GM21737 (cell line): Measurements from ENCODE around the gene AUTS2.
"Not testable (repeated sequence)": the region's sequence is repeated elsewhere in the genome, so short reads cannot be mapped to it uniquely, and the experiment has no call there.

Source experiments
- ATAC-seq: cut with Tn5 transposase; IDR thresholded peaks from one replicate; pipeline ENCODE4 v1.9.1; 2021; ENCODE audit warnings: mild to moderate bottlenecking, moderate library complexity; ENCODE audit not compliant: unreplicated experiment

AUTS2 gene

DNA sequence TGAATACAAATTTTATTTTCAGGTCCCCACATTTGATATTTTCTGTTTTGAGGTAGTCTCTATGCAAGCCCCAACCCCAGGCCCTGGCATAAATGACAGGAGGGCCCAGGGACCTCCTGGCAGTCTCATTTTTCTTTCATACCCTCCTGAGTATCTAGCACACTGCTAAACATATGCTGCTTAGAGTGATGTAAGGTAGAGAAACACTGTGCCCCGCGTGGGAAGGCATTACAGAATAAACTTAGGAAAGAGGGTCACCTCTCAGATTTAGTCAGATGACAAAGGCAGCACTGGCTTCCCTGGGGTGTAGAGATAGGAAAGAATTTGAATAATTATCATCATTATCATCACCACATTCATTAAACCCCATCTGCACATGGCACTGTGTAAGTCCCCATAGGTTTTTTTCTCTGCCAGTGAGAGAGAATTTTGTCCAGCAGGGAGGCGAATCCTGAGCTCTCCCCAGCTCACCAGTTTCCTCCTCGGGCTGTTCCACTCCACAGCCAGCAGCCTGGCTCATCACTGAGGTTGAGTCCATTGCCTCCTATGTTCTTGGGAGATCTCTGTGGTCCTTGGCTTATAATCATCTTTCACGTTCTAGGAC is 1026.3 kb downstream of the AUTS2 start:
- no peak for ATAC-seq

DNA sequence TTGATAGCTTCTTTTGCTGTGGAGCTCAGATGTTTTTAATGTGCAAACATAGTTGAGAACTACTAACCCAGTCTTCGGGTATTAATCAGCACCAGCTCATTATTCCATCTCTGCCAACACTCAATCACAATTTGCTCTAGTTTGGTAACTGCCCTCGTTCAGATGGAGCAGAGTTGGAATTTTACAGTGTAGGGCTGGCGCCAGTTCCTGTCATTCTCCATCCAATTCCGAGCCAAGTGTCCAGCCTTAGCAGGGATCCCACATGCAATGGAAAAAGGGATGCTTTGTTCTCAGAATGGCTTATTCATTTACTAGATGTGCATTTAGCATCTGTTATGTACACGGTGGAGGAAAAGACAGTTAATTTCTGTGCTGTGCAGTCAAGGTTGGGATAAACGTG is 1029.2 kb downstream of the AUTS2 start:
- ATAC-seq = no peak

DNA sequence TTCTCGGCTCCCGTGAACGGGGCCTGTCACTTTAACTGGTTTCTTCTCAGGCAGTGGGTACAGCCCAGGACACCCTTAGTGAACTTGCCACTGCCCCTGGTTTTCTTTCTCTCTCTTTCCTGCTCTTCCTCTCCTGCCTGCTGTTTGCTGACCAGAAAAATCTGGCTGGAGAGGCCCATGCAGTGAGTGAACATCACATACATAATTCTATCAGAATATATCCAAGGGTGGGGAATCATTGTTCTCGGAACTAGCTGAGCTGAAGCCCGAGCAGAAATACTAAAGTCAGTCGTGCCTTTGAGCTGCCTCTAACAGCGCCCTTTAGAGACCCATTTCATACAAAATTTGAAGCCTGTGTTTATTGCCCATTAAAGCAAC is 1032.2 kb downstream of the AUTS2 start:
- no peak for ATAC-seq

DNA sequence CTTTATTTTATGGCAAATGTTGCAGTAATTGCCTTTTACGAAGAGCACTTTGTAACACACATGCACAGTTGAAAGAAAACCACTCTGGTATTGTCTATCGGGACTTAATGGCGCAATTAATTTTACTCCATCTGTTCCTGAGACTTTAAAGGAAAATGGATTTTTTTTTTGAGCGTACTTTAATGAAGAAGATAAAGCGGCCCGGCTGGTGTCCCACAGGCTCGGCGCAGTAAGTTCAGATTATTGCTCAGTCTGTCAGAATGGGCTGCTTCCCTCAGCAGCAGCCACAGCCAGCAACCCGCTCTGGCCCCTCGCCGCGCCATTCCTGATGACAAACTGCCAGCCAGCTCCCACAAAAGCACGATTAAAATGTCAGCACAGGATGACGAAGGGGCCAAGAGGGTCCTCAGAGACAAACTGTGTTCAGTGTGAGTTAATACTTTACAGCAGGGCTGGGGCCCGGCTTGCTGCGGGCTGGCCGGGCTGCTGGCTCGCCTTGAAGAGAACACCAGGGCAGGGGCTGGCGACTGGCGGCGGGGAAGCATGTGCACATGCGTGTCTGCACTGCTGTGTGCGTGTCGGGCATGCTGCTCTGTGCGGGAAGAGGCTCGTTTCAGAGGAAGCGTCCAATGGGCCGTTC is 1032.7 kb downstream of the AUTS2 start:
- ATAC-seq = no peak

DNA sequence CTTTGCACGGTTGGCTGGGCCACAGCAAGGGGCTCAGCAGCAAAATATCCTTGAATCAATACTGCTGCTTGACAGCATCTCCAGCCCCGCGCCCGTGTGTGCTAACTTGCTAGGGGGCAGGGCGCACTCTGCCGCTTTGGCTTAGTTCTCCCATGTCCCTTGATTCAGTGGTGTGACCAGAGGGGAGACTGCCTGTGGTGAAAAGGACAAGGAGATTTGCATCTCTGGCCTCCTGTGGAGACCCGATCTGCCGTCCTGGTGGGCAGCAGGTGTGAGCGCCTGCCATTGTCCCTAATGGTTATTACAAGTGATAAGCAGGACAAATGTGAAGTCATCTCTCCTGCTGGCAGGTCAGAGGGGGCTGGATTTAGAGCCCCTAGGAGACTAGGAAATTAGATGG is 1033.4 kb downstream of the AUTS2 start:
- no peak for ATAC-seq

DNA sequence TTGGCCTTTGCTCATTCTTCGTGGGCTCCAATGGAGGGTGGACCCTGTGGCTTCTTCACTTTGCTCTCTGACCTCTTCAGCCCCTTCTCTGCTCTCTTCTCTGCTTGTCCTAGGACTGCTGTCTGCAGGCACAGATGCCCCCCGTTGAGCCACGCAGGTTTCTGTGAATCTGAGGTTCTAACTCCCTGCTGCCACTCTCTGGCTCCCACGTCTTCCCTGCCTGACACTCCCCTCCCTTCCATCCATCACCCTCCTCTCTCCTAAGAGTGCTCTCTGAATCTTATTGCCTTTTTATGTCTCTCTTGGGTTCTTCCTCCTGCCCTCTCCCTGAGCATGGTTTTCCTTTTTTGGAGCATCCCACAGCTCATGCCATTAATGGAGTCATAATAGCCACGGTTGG is 1034.1 kb downstream of the AUTS2 start:
- ATAC-seq = no peak

DNA sequence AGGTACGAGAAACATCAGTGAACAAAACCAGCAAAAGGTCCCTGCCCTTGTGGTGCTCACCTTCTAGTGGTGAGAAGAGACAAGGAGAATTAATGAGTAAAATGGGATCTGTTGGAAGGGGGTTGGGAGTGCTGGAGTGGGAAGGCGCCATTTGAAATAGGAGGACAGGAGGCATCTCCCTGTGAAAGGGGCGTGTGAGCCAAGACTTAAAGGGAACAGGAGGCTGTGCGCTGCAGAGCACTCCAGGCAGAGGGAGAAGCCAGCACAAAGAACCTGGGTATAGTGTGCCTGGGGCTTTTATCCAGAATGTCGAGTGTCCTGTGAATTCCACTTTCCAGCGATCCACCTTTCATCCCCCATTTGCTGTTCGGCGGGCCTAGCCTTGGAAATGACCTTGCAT is 1035.8 kb downstream of the AUTS2 start:
- ATAC-seq = no peak

DNA sequence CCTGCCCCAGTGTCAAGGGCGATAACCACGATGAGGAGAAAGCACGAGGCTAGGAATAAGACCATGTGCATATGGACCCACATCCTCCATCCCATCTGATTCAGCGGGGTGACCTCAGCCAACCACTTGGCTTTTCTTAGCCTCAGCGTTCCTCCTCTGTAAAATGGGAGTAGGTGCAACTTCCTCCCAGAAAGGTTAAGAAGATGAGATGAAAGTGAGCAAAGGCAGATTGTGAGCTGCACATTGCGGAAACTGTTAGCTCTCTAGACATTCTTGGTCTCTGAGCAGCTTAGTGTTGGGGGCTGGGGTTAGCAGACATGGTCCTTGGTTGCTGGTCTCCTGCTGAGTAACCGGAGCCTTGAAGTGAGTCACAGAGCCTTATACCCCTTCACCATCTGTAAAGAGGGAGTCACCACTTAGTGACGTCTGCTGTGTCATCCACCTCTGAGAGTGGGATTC is 1036.4 kb downstream of the AUTS2 start:
- no peak for ATAC-seq

DNA sequence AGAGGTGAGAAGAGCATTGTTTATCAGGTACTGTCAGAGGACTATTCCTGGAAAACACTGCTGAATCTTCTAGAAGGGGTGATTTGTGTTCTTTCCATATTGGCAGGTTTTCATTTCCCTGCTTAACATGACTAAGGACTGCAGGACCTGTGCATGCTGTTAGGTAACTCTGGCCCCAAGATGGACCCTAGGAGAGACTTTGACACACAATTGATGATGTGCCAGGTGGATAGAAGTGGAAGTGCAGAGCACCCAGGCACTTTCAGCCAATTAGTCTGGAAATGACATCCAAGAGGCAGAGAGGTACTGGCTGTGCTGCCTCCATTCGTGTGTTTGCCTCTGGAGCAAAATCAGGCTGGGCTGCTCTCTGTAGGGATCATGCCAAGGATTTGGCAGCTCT is 1037.4 kb downstream of the AUTS2 start:
- ATAC-seq = no peak

DNA sequence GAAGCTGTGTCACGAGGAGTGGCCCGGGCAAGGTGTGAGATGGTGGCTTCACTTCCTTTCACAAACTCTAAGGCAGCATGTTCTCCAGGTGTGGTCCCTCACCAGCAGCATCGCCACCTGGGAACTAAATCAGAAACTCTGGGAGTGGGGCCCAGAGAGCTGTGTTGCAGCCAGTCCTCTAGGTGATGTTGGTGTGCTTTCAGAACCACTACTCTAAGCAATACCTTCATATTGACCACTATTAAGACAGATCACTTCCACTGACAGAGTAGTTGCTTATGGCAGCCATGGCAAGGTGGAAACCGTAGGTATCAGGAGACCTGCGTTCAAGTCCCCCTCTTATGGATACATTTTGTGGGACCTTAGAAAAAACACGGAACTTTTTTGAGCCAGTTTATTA is 1037.9 kb downstream of the AUTS2 start:
- no peak for ATAC-seq

DNA sequence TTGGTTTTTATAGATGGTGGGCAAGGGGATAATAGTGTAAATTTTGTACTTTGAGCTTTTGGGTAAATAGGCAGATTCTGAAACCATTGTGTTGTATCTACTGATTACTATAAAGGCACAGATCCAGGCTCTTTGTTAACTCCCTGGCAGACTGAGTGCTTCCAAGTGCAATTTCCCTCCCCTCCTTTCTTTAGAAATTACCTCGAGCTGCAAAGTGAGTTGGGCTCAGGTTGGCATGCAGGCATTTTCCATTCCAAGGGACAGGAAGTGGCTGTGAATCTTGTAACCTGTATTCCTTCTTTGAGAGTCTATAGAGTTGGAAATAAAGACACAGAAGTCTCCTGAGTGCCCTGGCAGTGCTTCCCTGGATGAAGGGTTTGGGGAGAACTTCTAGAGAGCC is 1039.5 kb downstream of the AUTS2 start:
- no peak for ATAC-seq

DNA sequence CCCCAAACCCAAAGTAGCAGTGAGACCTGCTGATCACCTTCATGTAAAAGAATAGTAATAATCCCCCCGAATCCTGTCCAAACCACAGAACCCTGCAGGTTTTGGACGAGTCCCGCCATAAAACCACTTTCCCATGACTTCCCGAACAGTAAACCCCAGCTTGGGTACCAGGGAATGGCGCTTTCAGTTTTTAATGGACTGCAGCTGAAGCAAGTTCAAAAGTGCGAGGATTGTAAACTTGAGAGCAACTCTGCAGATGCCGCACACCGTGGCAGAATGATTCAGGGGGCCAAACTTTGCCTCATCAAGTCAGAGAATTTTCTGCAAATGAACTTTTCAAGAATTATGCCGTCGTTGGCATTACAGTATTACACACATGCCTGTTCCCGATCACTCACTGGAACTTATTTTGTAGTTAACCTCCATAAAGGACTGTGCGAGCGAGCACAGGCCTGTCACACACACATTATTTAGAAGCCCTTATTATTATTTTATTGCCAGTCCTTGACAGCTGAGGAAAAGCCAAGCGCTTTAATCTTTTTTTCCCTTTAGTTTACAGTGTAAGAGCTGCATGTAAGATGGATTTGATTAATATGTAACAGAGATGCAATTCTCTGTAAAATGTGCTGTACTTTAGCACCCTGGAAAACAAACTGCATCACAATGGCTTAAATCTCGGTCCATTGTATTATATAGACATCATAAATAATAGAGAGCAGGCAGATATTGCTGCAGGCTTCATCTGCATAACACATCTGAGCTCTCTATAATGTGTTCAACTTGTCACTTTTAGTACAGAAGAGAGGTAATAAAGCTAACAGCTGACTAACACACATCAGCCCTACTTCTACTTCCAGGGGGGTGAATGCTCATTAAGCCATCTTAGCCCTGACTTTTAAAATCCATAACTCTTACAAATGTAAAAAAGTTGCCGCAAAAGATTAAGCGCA is 1040.2 kb downstream of the AUTS2 start:
- ATAC-seq = no peak

DNA sequence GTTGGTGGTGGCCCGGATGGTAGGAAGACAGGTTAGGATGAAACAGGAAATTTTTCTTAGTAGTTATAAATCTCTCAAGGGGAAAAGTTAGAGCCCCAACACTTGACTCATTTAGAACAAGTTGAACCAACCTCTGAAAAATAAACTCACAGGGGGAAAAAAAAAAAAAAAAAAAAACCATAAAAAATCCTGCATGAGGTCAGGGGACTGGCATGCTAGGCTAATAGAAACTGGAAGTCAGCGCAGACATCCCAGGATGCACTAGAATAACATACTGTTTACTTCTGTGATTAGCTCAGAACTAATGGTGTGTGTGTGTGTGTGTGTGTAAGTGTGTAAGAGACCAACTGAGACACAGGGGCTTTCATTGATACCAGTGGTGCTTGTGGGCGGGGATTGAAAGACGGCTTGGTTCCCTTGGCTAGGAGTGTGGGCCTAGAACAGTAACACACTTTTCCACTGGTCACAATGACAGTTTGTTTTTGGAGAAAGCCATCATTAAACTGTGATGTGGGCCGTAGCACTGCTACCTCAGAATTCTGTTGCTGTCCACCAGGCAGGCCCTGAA is 1042.1 kb downstream of the AUTS2 start:
- no peak for ATAC-seq

DNA sequence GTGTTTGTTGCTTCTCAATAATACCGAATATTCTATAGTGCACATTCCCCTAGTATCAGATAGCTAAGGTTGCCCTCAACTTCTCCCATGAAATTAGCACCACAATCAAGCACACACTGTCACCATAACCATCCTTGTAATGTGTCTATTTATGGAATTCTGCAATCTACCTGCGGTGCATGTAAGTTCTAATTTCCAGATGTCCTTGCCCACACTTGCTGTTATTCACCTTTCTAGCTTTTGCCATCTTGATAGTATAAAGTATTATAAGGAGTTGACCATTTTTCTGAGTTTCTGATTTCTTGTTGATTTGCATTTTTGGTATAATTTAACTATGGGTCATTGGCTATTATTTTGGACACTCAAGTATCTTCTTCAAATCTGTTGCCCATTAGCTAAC is 1043.6 kb downstream of the AUTS2 start:
- ATAC-seq = no peak

DNA sequence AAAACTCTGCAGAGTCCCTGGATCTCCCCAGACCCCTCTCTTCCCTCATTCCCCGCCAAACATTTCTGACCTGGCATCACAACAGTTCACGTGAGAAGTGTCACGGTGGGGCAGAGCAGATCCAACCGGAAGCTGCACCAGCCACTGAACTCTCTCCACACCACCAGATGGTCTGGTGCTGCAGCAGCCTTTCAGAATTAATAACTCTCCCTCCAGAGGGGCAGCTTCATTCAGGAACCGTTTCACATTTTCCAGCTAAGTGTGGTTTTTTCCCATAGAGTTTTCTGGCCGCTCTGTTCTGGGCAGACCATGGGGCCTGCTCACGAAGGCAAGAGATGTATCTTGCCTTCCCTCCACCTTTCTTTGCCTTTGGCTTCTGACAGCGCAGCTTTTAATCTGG is 1047.0 kb downstream of the AUTS2 start:
- ATAC-seq = no peak

DNA sequence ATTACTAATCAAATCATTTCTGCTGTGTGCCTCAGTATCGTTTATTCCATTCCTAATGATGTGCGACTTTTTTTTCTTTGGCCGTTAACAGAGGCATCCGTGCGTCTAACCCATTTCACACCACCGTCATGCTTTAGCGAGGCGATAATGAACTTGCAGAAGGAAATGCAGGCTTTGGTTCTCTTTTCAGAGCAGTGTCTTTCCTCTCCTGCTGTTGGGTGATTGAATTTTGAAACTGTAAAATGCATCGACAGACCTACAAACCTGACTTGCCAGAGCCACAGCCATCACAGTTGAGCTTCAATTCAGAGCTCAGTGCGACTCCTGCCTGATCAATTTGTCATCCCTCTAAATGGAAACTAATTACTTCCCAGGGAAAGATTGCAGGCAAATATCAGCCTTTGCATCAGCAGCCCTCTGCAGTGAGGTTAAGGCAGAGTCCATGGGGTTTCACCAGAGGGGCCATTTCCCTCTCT is 1047.6 kb downstream of the AUTS2 start:
- ATAC-seq = no peak

DNA sequence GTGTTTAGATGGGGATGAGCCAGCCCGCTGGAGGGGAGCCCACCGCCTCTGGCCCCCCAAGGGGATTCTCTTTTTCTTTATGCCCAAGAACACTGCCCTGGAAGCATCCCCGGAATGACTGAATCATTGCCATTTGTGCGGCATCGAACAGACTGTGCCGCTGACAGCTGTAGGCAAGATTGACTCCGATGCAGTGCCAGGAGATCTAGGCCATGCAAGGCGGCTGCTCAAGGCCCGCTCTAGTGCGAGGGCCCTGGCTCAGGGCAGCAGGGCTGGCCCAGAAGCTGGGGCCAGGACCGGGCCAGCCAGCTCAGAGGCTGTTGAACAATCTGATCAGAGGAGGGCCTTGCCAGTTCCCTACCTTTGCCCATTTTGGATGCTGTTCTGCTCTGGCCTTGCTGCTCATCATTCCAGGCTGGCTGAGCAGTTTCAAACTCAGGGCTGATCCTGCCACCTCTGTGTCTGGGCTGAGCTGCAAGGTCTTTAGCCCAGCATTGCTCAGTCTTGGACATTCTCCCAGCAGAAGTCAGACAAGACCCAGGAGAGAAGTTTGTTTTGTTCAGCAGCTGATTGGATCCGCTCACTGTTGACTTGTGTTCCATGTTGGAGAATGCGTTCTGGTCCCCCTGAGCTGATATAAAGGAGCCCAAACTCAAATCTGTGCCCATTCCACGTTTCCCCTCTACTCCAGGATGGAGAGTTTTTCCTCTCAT is 1048.4 kb downstream of the AUTS2 start:
- no peak for ATAC-seq

DNA sequence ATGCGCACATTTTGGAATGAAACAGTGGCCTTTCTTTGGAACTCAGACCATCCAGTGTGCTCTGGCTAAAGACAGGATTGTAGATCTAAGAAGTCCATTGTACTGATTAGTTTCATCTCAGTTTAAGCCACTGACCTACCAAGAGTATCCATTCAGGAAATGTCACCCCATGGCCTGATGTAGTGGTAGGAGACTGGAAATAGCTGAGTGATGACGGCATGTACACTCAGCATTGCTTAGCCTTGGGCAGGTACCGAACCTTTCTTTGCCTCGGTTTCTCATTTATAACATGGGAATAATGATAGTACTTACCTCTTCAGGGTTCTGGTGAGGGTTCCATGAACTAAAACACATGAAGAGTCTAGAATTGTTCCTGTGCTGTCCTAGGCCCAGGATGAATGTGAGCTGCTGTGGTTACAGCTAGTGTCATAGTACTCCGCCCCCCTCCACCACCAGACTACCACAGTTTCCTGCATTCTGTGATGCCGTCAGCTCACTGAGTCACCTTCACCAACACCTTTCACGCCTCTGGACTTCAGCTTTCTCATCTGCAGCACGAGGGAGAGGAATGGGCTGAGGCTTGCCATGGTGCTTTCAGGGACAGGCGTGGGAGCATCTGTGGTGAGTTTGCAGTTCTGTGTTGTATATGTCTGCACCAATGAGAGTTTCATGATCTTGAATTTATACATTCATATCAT is 1049.7 kb downstream of the AUTS2 start:
- peak; percentile 70 for ATAC-seq

DNA sequence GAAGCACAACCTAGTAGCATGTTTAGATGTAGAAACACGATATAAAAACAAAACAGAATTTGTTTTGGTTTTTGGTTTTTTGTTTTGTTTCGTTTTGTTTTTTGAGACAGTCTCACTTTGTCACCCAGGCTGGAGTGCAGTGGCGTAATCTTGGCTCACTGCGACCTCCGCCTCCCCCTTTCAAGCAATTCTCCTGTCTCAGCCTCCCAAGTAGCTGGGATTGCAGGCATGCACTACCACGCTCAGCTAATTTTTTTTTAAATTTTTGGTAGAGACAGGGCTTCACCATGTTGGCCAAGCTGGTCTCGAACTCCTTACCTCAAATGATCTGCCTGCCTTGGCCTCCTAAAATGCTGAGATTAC is 1050.2 kb downstream of the AUTS2 start:
- not testable (repeated sequence) for ATAC-seq

DNA sequence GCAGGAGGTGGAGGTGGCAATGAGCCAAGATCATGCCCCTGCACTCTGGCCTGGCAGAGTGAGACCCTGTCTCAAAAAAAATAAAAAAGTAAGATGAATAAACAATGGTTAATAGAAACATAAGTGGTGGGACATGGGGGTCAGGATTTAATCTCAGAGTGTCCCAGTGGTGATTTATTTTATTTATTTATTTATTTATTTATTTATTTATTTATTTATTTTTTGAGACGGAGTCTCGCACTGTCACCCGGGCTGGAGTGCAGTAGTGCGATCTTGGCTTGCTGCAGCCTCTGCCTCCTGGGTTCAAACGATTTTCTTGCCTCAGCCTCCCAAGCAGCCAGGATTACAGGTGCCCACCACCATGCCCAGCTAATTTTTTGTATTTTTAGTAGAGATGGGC is 1051.0 kb downstream of the AUTS2 start:
- no peak for ATAC-seq
